ENCODE data around the gene ADAMTSL1. TPM values are rescaled to one million over a fixed set of nuclear protein-coding genes. Genes with fewer than 3 reads are reported as not detected.

Gene ADAMTSL1
- total and polyA plus RNA-seq, 2 experiments from 2014 or later, result 2.3 to 5.0 TPM

DNA sequence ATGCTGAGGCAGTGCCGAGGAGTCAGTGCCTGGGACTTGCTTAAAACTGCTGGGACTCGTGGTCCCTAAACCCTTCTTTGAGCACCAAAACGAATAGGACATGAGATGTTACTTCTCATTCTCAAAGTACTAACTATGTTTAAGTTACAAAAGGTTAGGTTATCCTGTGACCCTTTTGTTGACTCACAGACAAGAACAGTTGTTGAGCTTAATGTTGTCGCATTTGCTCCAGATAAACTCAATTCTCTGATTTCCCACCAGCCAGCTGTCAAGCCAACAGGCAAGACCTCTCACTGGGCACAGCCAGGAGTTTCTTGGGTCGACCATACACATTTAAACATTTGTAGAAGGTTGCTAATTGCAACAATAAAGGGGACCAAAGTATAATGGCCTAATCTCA, 249.4 kb downstream of the ADAMTSL1 start:
- Histone ChIP-seq H3K4me2 (no peak overlapping the region), H3K79me2 (replicated peaks; ENCODE audit: insufficient read depth) (no peaks in the 10 kb centered on the region), H3F3A (replicated peaks; ENCODE audit: low read depth) (no peaks in the 10 kb centered on the region), H4K20me1 (replicated peaks; ENCODE audit: insufficient read depth) (no peaks in the 10 kb centered on the region), H3K9me2 (ENCODE audit: insufficient read depth) (no peaks in the 10 kb centered on the region), H3K27ac (ENCODE audit: low read depth) (no peak overlapping the region), H2AFZ (no peak overlapping the region), H3K4me1 (ENCODE audit: insufficient read depth) (no peaks in the 10 kb centered on the region), H3K36me3 (ENCODE audit: insufficient read depth) (no peaks in the 10 kb centered on the region), H3K4me3 (no peak overlapping the region), H3K27me3 (ENCODE audit: insufficient read depth) (no peaks in the 10 kb centered on the region)
- DNase-seq (ENCODE audit: low spot score), result no peak
- Mint-ChIP-seq H3K4me1 (no peaks in the 10 kb centered on the region), H3K4me3 (no peak overlapping the region), H3K9me3 (no peaks in the 10 kb centered on the region), H3K27ac (no peak overlapping the region), H3K27me3 (ENCODE audit: insufficient read depth, low read depth, poor library complexity) (no peaks in the 10 kb centered on the region), H3K36me3 (ENCODE audit: low read depth) (no peaks in the 10 kb centered on the region)
- ATAC-seq, result no peak
- TF ChIP-seq, protein P1, sequence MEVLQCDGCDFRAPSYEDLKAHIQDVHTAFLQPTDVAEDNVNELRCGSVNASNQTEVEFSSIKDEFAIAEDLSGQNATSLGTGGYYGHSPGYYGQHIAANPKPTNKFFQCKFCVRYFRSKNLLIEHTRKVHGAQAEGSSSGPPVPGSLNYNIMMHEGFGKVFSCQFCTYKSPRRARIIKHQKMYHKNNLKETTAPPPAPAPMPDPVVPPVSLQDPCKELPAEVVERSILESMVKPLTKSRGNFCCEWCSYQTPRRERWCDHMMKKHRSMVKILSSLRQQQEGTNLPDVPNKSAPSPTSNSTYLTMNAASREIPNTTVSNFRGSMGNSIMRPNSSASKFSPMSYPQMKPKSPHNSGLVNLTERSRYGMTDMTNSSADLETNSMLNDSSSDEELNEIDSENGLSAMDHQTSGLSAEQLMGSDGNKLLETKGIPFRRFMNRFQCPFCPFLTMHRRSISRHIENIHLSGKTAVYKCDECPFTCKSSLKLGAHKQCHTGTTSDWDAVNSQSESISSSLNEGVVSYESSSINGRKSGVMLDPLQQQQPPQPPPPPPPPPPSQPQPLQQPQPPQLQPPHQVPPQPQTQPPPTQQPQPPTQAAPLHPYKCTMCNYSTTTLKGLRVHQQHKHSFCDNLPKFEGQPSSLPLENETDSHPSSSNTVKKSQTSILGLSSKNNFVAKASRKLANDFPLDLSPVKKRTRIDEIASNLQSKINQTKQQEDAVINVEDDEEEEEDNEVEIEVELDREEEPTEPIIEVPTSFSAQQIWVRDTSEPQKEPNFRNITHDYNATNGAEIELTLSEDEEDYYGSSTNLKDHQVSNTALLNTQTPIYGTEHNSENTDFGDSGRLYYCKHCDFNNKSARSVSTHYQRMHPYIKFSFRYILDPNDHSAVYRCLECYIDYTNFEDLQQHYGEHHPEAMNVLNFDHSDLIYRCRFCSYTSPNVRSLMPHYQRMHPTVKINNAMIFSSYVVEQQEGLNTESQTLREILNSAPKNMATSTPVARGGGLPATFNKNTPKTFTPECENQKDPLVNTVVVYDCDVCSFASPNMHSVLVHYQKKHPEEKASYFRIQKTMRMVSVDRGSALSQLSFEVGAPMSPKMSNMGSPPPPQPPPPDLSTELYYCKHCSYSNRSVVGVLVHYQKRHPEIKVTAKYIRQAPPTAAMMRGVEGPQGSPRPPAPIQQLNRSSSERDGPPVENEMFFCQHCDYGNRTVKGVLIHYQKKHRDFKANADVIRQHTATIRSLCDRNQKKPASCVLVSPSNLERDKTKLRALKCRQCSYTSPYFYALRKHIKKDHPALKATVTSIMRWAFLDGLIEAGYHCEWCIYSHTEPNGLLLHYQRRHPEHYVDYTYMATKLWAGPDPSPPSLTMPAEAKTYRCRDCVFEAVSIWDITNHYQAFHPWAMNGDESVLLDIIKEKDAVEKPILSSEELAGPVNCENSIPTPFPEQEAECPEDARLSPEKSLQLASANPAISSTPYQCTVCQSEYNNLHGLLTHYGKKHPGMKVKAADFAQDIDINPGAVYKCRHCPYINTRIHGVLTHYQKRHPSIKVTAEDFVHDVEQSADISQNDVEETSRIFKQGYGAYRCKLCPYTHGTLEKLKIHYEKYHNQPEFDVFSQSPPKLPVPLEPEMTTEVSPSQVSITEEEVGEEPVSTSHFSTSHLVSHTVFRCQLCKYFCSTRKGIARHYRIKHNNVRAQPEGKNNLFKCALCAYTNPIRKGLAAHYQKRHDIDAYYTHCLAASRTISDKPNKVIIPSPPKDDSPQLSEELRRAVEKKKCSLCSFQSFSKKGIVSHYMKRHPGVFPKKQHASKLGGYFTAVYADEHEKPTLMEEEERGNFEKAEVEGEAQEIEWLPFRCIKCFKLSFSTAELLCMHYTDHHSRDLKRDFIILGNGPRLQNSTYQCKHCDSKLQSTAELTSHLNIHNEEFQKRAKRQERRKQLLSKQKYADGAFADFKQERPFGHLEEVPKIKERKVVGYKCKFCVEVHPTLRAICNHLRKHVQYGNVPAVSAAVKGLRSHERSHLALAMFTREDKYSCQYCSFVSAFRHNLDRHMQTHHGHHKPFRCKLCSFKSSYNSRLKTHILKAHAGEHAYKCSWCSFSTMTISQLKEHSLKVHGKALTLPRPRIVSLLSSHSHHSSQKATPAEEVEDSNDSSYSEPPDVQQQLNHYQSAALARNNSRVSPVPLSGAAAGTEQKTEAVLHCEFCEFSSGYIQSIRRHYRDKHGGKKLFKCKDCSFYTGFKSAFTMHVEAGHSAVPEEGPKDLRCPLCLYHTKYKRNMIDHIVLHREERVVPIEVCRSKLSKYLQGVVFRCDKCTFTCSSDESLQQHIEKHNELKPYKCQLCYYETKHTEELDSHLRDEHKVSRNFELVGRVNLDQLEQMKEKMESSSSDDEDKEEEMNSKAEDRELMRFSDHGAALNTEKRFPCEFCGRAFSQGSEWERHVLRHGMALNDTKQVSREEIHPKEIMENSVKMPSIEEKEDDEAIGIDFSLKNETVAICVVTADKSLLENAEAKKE (CRISPR knock-in tag; IDR thresholded peaks at IDR 0.05), result no peak
- TF ChIP-seq EZH2phosphoT487 (IDR thresholded peaks at IDR 0.05; ENCODE audit: unreplicated experiment) (no peak), ZNF114 (CRISPR knock-in tag; IDR thresholded peaks at IDR 0.05) (no peak), POLR2AphosphoS5 (IDR thresholded peaks at IDR 0.05; ENCODE audit: low read depth) (no peak), CREB1 (CRISPR knock-in tag; IDR thresholded peaks at IDR 0.05; ENCODE audit: low read depth) (no peak), ZNF331 (CRISPR knock-in tag; IDR thresholded peaks at IDR 0.05; ENCODE audit: low read depth) (no peak)
- TF ChIP-seq, protein P2, sequence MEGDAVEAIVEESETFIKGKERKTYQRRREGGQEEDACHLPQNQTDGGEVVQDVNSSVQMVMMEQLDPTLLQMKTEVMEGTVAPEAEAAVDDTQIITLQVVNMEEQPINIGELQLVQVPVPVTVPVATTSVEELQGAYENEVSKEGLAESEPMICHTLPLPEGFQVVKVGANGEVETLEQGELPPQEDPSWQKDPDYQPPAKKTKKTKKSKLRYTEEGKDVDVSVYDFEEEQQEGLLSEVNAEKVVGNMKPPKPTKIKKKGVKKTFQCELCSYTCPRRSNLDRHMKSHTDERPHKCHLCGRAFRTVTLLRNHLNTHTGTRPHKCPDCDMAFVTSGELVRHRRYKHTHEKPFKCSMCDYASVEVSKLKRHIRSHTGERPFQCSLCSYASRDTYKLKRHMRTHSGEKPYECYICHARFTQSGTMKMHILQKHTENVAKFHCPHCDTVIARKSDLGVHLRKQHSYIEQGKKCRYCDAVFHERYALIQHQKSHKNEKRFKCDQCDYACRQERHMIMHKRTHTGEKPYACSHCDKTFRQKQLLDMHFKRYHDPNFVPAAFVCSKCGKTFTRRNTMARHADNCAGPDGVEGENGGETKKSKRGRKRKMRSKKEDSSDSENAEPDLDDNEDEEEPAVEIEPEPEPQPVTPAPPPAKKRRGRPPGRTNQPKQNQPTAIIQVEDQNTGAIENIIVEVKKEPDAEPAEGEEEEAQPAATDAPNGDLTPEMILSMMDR (conservative IDR thresholded peaks at IDR 0.05; ENCODE audit: low read depth in 2 of 2), result no peak
- TF ChIP-seq, protein P3, sequence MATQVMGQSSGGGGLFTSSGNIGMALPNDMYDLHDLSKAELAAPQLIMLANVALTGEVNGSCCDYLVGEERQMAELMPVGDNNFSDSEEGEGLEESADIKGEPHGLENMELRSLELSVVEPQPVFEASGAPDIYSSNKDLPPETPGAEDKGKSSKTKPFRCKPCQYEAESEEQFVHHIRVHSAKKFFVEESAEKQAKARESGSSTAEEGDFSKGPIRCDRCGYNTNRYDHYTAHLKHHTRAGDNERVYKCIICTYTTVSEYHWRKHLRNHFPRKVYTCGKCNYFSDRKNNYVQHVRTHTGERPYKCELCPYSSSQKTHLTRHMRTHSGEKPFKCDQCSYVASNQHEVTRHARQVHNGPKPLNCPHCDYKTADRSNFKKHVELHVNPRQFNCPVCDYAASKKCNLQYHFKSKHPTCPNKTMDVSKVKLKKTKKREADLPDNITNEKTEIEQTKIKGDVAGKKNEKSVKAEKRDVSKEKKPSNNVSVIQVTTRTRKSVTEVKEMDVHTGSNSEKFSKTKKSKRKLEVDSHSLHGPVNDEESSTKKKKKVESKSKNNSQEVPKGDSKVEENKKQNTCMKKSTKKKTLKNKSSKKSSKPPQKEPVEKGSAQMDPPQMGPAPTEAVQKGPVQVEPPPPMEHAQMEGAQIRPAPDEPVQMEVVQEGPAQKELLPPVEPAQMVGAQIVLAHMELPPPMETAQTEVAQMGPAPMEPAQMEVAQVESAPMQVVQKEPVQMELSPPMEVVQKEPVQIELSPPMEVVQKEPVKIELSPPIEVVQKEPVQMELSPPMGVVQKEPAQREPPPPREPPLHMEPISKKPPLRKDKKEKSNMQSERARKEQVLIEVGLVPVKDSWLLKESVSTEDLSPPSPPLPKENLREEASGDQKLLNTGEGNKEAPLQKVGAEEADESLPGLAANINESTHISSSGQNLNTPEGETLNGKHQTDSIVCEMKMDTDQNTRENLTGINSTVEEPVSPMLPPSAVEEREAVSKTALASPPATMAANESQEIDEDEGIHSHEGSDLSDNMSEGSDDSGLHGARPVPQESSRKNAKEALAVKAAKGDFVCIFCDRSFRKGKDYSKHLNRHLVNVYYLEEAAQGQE (IDR thresholded peaks at IDR 0.05; ENCODE audit: unreplicated experiment), result no peak
- TF ChIP-seq, protein P4, sequence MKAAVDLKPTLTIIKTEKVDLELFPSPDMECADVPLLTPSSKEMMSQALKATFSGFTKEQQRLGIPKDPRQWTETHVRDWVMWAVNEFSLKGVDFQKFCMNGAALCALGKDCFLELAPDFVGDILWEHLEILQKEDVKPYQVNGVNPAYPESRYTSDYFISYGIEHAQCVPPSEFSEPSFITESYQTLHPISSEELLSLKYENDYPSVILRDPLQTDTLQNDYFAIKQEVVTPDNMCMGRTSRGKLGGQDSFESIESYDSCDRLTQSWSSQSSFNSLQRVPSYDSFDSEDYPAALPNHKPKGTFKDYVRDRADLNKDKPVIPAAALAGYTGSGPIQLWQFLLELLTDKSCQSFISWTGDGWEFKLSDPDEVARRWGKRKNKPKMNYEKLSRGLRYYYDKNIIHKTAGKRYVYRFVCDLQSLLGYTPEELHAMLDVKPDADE (IDR thresholded peaks at IDR 0.05), result no peak
